Measurements from ENCODE around the gene PHLPP1. TPM values are rescaled to one million over a fixed set of nuclear protein-coding genes. Genes with fewer than 3 reads are reported as not detected.

PHLPP1 gene
- total RNA-seq, 1 donor from 2014 or later, result 29.6 TPM

GRCh38 chr18:62788876-62789275 is 73.5 kb downstream of the PHLPP1 start:
- H3K4me3 Mint-ChIP-seq, result no peak overlapping the region
- H3K36me3 Mint-ChIP-seq (ENCODE audit: low read depth), result no peaks in the 10 kb centered on the region
- H3K27ac Mint-ChIP-seq (ENCODE audit: unreplicated experiment), result no peak overlapping the region
- H3K4me1 Mint-ChIP-seq, result peaks cover 61% of the 10 kb centered on the region
- no peak for TF ChIP-seq CTCF (conservative IDR thresholded peaks at IDR 0.05)
- no peaks in the 10 kb centered on the region for H3K9me3 Mint-ChIP-seq
- DNase-seq (ENCODE audit: low read depth, low spot score), result no peak
- H3K27me3 Mint-ChIP-seq (ENCODE audit: low read depth), result no peaks in the 10 kb centered on the region

GRCh38 chr18:62790871-62791772 is 75.8 kb downstream of the PHLPP1 start:
- peaks cover 50% of the 10 kb centered on the region for H3K4me1 Mint-ChIP-seq
- H3K36me3 Mint-ChIP-seq (ENCODE audit: low read depth), result no peaks in the 10 kb centered on the region
- no peaks in the 10 kb centered on the region for H3K27me3 Mint-ChIP-seq (ENCODE audit: low read depth)
- DNase-seq (ENCODE audit: low read depth, low spot score), result no peak
- no peaks in the 10 kb centered on the region for H3K9me3 Mint-ChIP-seq
- no peak for TF ChIP-seq CTCF (conservative IDR thresholded peaks at IDR 0.05)
- no peak overlapping the region for H3K27ac Mint-ChIP-seq (ENCODE audit: unreplicated experiment)
- no peak overlapping the region for H3K4me3 Mint-ChIP-seq

GRCh38 chr18:62792016-62792415 is 76.7 kb downstream of the PHLPP1 start:
- Mint-ChIP-seq H3K4me3 (no peak overlapping the region), H3K9me3 (no peaks in the 10 kb centered on the region), H3K27me3 (ENCODE audit: low read depth) (no peaks in the 10 kb centered on the region), H3K36me3 (ENCODE audit: low read depth) (no peaks in the 10 kb centered on the region), H3K4me1 (peaks cover 50% of the 10 kb centered on the region), H3K27ac (ENCODE audit: unreplicated experiment) (no peak overlapping the region)
- DNase-seq (ENCODE audit: low read depth, low spot score), result no peak
- no peak for TF ChIP-seq CTCF (conservative IDR thresholded peaks at IDR 0.05)

GRCh38 chr18:62795813-62796212 is 80.5 kb downstream of the PHLPP1 start:
- Mint-ChIP-seq H3K4me3 (no peak overlapping the region), H3K27ac (ENCODE audit: unreplicated experiment) (no peak overlapping the region)
- no peak for DNase-seq (ENCODE audit: low read depth, low spot score)

GRCh38 chr18:62796216-62796621 is 80.9 kb downstream of the PHLPP1 start:
- H3K4me1 Mint-ChIP-seq, result peaks cover 39% of the 10 kb centered on the region
- no peaks in the 10 kb centered on the region for H3K27me3 Mint-ChIP-seq (ENCODE audit: low read depth)
- DNase-seq (ENCODE audit: low read depth, low spot score), result no peak
- H3K27ac Mint-ChIP-seq (ENCODE audit: unreplicated experiment), result no peak overlapping the region
- H3K36me3 Mint-ChIP-seq (ENCODE audit: low read depth), result no peaks in the 10 kb centered on the region
- no peaks in the 10 kb centered on the region for H3K9me3 Mint-ChIP-seq
- no peak overlapping the region for H3K4me3 Mint-ChIP-seq
- no peak for TF ChIP-seq CTCF (conservative IDR thresholded peaks at IDR 0.05)

More at GRCh38 chr18:62795813-62796212, 80.5 kb downstream of the PHLPP1 start:
- Mint-ChIP-seq H3K27me3 (ENCODE audit: low read depth) (no peaks in the 10 kb centered on the region), H3K36me3 (ENCODE audit: low read depth) (no peaks in the 10 kb centered on the region), H3K4me1 (peaks cover 43% of the 10 kb centered on the region), H3K9me3 (no peaks in the 10 kb centered on the region)
- no peak for TF ChIP-seq CTCF (conservative IDR thresholded peaks at IDR 0.05)
